ENCODE measurements around the gene RAB26.

Gene RAB26

GRCh38 chr16:2173366-2173765 is 24.9 kb downstream of the RAB26 start:
- no peak for ATAC-seq
- no peak for TF ChIP-seq ZNF70 (CRISPR knock-in tag; IDR thresholded peaks at IDR 0.05)
- TF ChIP-seq CREB5 (CRISPR knock-in tag; IDR thresholded peaks at IDR 0.05; ENCODE audit: low read depth) = no peak
- no peak for TF ChIP-seq PPARA (CRISPR knock-in tag; IDR thresholded peaks at IDR 0.05; ENCODE audit: borderline replicate concordance)
- TF ChIP-seq ZNF8 (CRISPR knock-in tag; IDR thresholded peaks at IDR 0.05) = no peak
- no peak for TF ChIP-seq GLIS3 (CRISPR knock-in tag; IDR thresholded peaks at IDR 0.05)
- no peak for TF ChIP-seq ISL1 (CRISPR knock-in tag; IDR thresholded peaks at IDR 0.05)
- TF ChIP-seq TCF4 (CRISPR knock-in tag; IDR thresholded peaks at IDR 0.05; ENCODE audit: borderline replicate concordance) = no peak
- TF ChIP-seq ZNF565 (CRISPR knock-in tag; conservative IDR thresholded peaks at IDR 0.05; ENCODE audit: low read depth) = no peak
- TF ChIP-seq PATZ1 (CRISPR knock-in tag; IDR thresholded peaks at IDR 0.05; ENCODE audit: borderline replicate concordance) = no peak

DNA sequence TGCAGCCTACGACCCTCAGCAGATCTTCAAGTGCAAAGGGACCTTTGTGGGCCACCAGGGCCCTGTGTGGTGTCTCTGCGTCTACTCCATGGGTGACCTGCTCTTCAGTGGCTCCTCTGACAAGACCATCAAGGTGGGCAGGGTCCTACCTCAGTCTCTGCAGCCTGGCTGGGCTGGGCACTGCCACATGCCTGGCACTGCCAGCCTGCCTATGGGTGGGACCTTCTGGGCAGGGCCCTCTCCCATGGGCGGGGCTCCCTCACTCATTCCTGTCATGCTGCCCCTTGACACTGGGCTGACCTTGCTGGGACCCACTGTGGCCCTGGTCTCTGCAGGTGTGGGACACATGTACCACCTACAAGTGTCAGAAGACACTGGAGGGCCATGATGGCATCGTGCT is 25.5 kb downstream of the RAB26 start:
- no peak for TF ChIP-seq TCF4 (CRISPR knock-in tag; IDR thresholded peaks at IDR 0.05; ENCODE audit: borderline replicate concordance)
- TF ChIP-seq, protein P1, sequence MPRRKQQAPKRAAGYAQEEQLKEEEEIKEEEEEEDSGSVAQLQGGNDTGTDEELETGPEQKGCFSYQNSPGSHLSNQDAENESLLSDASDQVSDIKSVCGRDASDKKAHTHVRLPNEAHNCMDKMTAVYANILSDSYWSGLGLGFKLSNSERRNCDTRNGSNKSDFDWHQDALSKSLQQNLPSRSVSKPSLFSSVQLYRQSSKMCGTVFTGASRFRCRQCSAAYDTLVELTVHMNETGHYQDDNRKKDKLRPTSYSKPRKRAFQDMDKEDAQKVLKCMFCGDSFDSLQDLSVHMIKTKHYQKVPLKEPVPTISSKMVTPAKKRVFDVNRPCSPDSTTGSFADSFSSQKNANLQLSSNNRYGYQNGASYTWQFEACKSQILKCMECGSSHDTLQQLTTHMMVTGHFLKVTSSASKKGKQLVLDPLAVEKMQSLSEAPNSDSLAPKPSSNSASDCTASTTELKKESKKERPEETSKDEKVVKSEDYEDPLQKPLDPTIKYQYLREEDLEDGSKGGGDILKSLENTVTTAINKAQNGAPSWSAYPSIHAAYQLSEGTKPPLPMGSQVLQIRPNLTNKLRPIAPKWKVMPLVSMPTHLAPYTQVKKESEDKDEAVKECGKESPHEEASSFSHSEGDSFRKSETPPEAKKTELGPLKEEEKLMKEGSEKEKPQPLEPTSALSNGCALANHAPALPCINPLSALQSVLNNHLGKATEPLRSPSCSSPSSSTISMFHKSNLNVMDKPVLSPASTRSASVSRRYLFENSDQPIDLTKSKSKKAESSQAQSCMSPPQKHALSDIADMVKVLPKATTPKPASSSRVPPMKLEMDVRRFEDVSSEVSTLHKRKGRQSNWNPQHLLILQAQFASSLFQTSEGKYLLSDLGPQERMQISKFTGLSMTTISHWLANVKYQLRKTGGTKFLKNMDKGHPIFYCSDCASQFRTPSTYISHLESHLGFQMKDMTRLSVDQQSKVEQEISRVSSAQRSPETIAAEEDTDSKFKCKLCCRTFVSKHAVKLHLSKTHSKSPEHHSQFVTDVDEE (CRISPR knock-in tag; IDR thresholded peaks at IDR 0.05) = no peak
- TF ChIP-seq ISL1 (CRISPR knock-in tag; IDR thresholded peaks at IDR 0.05) = no peak
- no peak for TF ChIP-seq CSRNP3 (CRISPR knock-in tag; IDR thresholded peaks at IDR 0.05)
- no peak for TF ChIP-seq ZC3H10 (CRISPR knock-in tag; IDR thresholded peaks at IDR 0.05)
- TF ChIP-seq OSR1 (CRISPR knock-in tag; IDR thresholded peaks at IDR 0.05) = no peak
- no peak for TF ChIP-seq PATZ1 (CRISPR knock-in tag; IDR thresholded peaks at IDR 0.05; ENCODE audit: borderline replicate concordance)
- no peak for TF ChIP-seq GLIS3 (CRISPR knock-in tag; IDR thresholded peaks at IDR 0.05)
- TF ChIP-seq ESRRG (CRISPR knock-in tag; IDR thresholded peaks at IDR 0.05) = no peak
- TF ChIP-seq BACH2 (CRISPR knock-in tag; IDR thresholded peaks at IDR 0.05; ENCODE audit: borderline replicate concordance) = no peak
- TF ChIP-seq ZFP3 (CRISPR knock-in tag; IDR thresholded peaks at IDR 0.05) = no peak
- TF ChIP-seq TOX (CRISPR knock-in tag; IDR thresholded peaks at IDR 0.05; ENCODE audit: borderline replicate concordance) = no peak
- ATAC-seq = no peak

- ATAC-seq = no peak
- TF ChIP-seq, protein P1 (CRISPR knock-in tag; IDR thresholded peaks at IDR 0.05) = no peak
- TF ChIP-seq CREB5 (CRISPR knock-in tag; IDR thresholded peaks at IDR 0.05; ENCODE audit: low read depth) (no peak), ZFP30 (CRISPR knock-in tag; IDR thresholded peaks at IDR 0.05) (no peak), PPARA (CRISPR knock-in tag; IDR thresholded peaks at IDR 0.05; ENCODE audit: borderline replicate concordance) (no peak), ZNF8 (CRISPR knock-in tag; IDR thresholded peaks at IDR 0.05) (no peak), TOX (CRISPR knock-in tag; IDR thresholded peaks at IDR 0.05; ENCODE audit: borderline replicate concordance) (no peak), SNAI2 (CRISPR knock-in tag; IDR thresholded peaks at IDR 0.05) (no peak), ISL1 (CRISPR knock-in tag; IDR thresholded peaks at IDR 0.05) (no peak), GLIS3 (CRISPR knock-in tag; IDR thresholded peaks at IDR 0.05) (no peak)
- TF ChIP-seq, protein P2, sequence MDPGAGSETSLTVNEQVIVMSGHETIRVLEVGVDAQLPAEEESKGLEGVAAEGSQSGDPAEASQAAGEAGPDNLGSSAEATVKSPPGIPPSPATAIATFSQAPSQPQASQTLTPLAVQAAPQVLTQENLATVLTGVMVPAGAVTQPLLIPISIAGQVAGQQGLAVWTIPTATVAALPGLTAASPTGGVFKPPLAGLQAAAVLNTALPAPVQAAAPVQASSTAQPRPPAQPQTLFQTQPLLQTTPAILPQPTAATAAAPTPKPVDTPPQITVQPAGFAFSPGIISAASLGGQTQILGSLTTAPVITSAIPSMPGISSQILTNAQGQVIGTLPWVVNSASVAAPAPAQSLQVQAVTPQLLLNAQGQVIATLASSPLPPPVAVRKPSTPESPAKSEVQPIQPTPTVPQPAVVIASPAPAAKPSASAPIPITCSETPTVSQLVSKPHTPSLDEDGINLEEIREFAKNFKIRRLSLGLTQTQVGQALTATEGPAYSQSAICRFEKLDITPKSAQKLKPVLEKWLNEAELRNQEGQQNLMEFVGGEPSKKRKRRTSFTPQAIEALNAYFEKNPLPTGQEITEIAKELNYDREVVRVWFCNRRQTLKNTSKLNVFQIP (CRISPR knock-in tag; IDR thresholded peaks at IDR 0.05; ENCODE audit: borderline replicate concordance, low read depth) = no peak
Observed at GRCh38 chr16:2174396-2175131, 26.1 kb downstream of the RAB26 start.

All from SK-N-SH treated with all-trans-retinoic acid at 6 μM for 48 hours (cell line).